GM23338 (cell line): Measurements from ENCODE around the gene USH1C. TPM values are rescaled to one million over a fixed set of nuclear protein-coding genes. Genes with fewer than 3 reads are reported as not detected.

Experiments used
- ATAC-seq: fragments of 200-7000 bp; cut with Tn5 transposase; 3 replicates; pipeline ENCODE4 v1.9.1; 2020
- DNase-seq: peaks from one replicate; pipeline ENCODE4 v3.0.0-alpha.2; 2015; ENCODE audit warnings: low spot score
- H2AFZ ChIP-seq: fragments of 200-600 bp; sonication (generic); 2 replicates; pipeline ENCODE4 v1.8.0; 2016; ENCODE audit warnings: antibody characterized with exemption, mild to moderate bottlenecking, moderate library complexity
- H3F3A ChIP-seq: fragments of 200-600 bp; sonication (generic); replicated peaks from 2 replicates; pipeline ENCODE4 v1.8.0; 2017; ENCODE audit warnings: antibody characterized with exemption, mixed run types, low read depth
- H3K27ac ChIP-seq: fragments of 200-600 bp; sonication (generic); 2 replicates; pipeline ENCODE4 v1.6.1; 2016; ENCODE audit warnings: low read depth
- H3K27me3 ChIP-seq: fragments of 200-600 bp; sonication (generic); 2 replicates; pipeline ENCODE4 v1.8.0; 2016; ENCODE audit warnings: mild to moderate bottlenecking, mixed run types, moderate library complexity; ENCODE audit not compliant: insufficient read depth
- H3K36me3 ChIP-seq: fragments of 200-600 bp; sonication (generic); 2 replicates; pipeline ENCODE4 v1.8.0; 2016; ENCODE audit warnings: mild to moderate bottlenecking; ENCODE audit not compliant: insufficient read depth
- H3K4me1 ChIP-seq: fragments of 200-600 bp; sonication (generic); 2 replicates; pipeline ENCODE4 v1.8.0; 2016; ENCODE audit warnings: mild to moderate bottlenecking, moderate library complexity; ENCODE audit not compliant: insufficient read depth
- H3K4me2 ChIP-seq: fragments of 200-600 bp; sonication (generic); 2 replicates; pipeline ENCODE4 v1.7.1; 2017; ENCODE audit warnings: mixed run types
- H3K4me3 ChIP-seq: fragments of 200-600 bp; sonication (generic); 2 replicates; pipeline ENCODE4 v1.6.1; 2016; ENCODE audit warnings: mixed run types
- H3K79me2 ChIP-seq: fragments of 200-600 bp; sonication (generic); replicated peaks from 2 replicates; pipeline ENCODE4 v1.8.0; 2017; ENCODE audit warnings: mild to moderate bottlenecking; ENCODE audit not compliant: insufficient read depth
- H3K9me2 ChIP-seq: fragments of 200-600 bp; sonication (generic); 2 replicates; pipeline ENCODE4 v1.8.0; 2017; ENCODE audit not compliant: insufficient read depth
- H4K20me1 ChIP-seq: fragments of 200-600 bp; sonication (generic); replicated peaks from 2 replicates; pipeline ENCODE4 v1.8.0; 2017; ENCODE audit warnings: mild to moderate bottlenecking; ENCODE audit not compliant: insufficient read depth
- H3K27ac Mint-ChIP-seq: 2 replicates; pipeline ENCODE4 v1.8.0; 2020; ENCODE audit warnings: inconsistent platforms, mild to moderate bottlenecking, moderate library complexity, mixed read lengths
- H3K27me3 Mint-ChIP-seq: 3 replicates; pipeline ENCODE4 v1.8.0; 2022; ENCODE audit warnings: low read depth, mild to moderate bottlenecking, moderate library complexity, mixed read lengths, inconsistent platforms; ENCODE audit not compliant: insufficient read depth, poor library complexity
- H3K36me3 Mint-ChIP-seq: 3 replicates; pipeline ENCODE4 v1.8.0; 2021; ENCODE audit warnings: low read depth, mild to moderate bottlenecking, inconsistent platforms, moderate library complexity, mixed read lengths
- H3K4me1 Mint-ChIP-seq: 3 replicates; pipeline ENCODE4 v1.8.0; 2020; ENCODE audit warnings: mild to moderate bottlenecking, inconsistent platforms, mixed read lengths
- H3K4me3 Mint-ChIP-seq: 3 replicates; pipeline ENCODE4 v1.8.0; 2021; ENCODE audit warnings: moderate library complexity, mild to moderate bottlenecking, inconsistent platforms, mixed read lengths
- H3K9me3 Mint-ChIP-seq: 3 replicates; pipeline ENCODE4 v1.8.0; 2020; ENCODE audit warnings: moderate library complexity, mild to moderate bottlenecking, inconsistent platforms, mixed read lengths
- CREB1 ChIP-seq: fragments of 250-450 bp; sonication (Bioruptor Pico); IDR thresholded peaks from 2 replicates; pipeline ENCODE4 v1.5.0; 2020; ENCODE audit warnings: low read depth, mild to moderate bottlenecking, moderate library complexity
- CTCF ChIP-seq, 2 experiments: fragments of 200-600 bp in 1 of 2; sonication (generic) in 1 of 2; conservative IDR thresholded peaks; 2 replicates each; pipeline versions ENCODE4 v1.5.1 to v1.6.1; 2016 to 2017; ENCODE audit warnings: antibody characterized with exemption in 2 of 2, low read depth in 2 of 2, mild to moderate bottlenecking in 2 of 2, moderate library complexity in 1 of 2
- ETS1 ChIP-seq: IDR thresholded peaks from 2 replicates; pipeline ENCODE4 v1.6.1; 2016; ENCODE audit warnings: antibody characterized with exemption
- EZH2 ChIP-seq: fragments of 200-600 bp; sonication (generic); IDR thresholded peaks from one replicate; pipeline ENCODE4 v1.8.0; 2017; ENCODE audit warnings: antibody characterized with exemption, mild to moderate bottlenecking, low read depth; ENCODE audit not compliant: unreplicated experiment
- EZH2phosphoT487 ChIP-seq: fragments of 200-600 bp; sonication (generic); IDR thresholded peaks from one replicate; pipeline ENCODE4 v1.8.1; 2018; ENCODE audit warnings: antibody characterized with exemption; ENCODE audit not compliant: unreplicated experiment
- JUNB ChIP-seq: IDR thresholded peaks from one replicate; pipeline ENCODE4 v1.6.1; 2016; ENCODE audit warnings: antibody characterized with exemption; ENCODE audit not compliant: unreplicated experiment
- NANOG ChIP-seq: IDR thresholded peaks from 2 replicates; pipeline ENCODE4 v1.6.1; 2016; ENCODE audit warnings: antibody characterized with exemption, borderline replicate concordance
- POLR2AphosphoS5 ChIP-seq: IDR thresholded peaks from 2 replicates; pipeline ENCODE4 v1.6.1; 2016; ENCODE audit warnings: antibody characterized with exemption, low read depth
- REST ChIP-seq: IDR thresholded peaks from one replicate; pipeline ENCODE4 v1.6.1; 2018; ENCODE audit warnings: antibody characterized with exemption; ENCODE audit not compliant: unreplicated experiment
- STAT1 ChIP-seq: IDR thresholded peaks from one replicate; pipeline ENCODE4 v1.6.1; 2016; ENCODE audit warnings: antibody characterized with exemption; ENCODE audit not compliant: unreplicated experiment
- ZNF114 ChIP-seq: fragments of 250-450 bp; sonication (Bioruptor Pico); IDR thresholded peaks from 2 replicates; pipeline ENCODE4 v1.5.0; 2020; ENCODE audit warnings: mild to moderate bottlenecking, moderate library complexity
- ZNF331 ChIP-seq: fragments of 250-450 bp; sonication (Bioruptor Pico); IDR thresholded peaks from 2 replicates; pipeline ENCODE4 v1.5.0; 2020; ENCODE audit warnings: low read depth, mild to moderate bottlenecking, moderate library complexity
- ZNF462 ChIP-seq: fragments of 250-450 bp; sonication (Bioruptor Pico); IDR thresholded peaks from 2 replicates; pipeline ENCODE4 v1.5.0; 2020; ENCODE audit warnings: mild to moderate bottlenecking, moderate library complexity
- polyA plus RNA-seq: library from polyadenylated mRNA; unstranded; fragments of >200 nt; fragmentation: Nextera tagmentation; extraction: Ambion mirVana; gene quantifications from 2 replicates; pipeline ENCODE4 v1.2.1, GENCODE V29; 2016
- total RNA-seq: library from RNA; depleted of rRNA; stranded (reverse); fragments of >200 nt; shearing (Covaris generic); gene quantifications from 2 replicates; pipeline ENCODE4 v1.2.3, GENCODE V29; 2014

Gene USH1C
- total and polyA plus RNA-seq, 2 experiments from 2014 or later = 1.3 to 1.8 TPM

GRCh38 chr11:17532784-17533183, 11.4 kb downstream of the USH1C start:
- no peak overlapping the region for H3K4me2 ChIP-seq
- H4K20me1 ChIP-seq = no peaks in the 10 kb centered on the region
- no peak overlapping the region for H2AFZ ChIP-seq
- H3K27ac ChIP-seq = no peak overlapping the region
- H3K4me1 ChIP-seq = no peaks in the 10 kb centered on the region; the same call in 1 of the 2 replicates
- no peaks in the 10 kb centered on the region for H3F3A ChIP-seq
- no peak overlapping the region for H3K4me3 ChIP-seq
- DNase-seq (no peak), ATAC-seq (no peak)
- no peaks in the 10 kb centered on the region for H3K36me3 ChIP-seq
- no peaks in the 10 kb centered on the region for H3K79me2 ChIP-seq
- no peak overlapping the region for H3K4me3 Mint-ChIP-seq
- TF ChIP-seq EZH2phosphoT487 (no peak), ETS1 (no peak), JUNB (no peak), REST (no peak), ZNF331 (CRISPR knock-in tag) (no peak), EZH2 (no peak), ZNF462 (no peak), CREB1 (CRISPR knock-in tag) (no peak), ZNF114 (CRISPR knock-in tag) (no peak), POLR2AphosphoS5 (no peak), STAT1 (no peak), NANOG (no peak), CTCF (conservative IDR thresholded peaks at IDR 0.05; ENCODE audit: low read depth in 2 of 2) (no peak)
- H3K27me3 ChIP-seq = no peaks in the 10 kb centered on the region
- peaks cover 5% of the 10 kb centered on the region for H3K27me3 Mint-ChIP-seq
- H3K4me1 Mint-ChIP-seq = peaks cover 7% of the 10 kb centered on the region
- no peaks in the 10 kb centered on the region for H3K9me3 Mint-ChIP-seq
- no peak overlapping the region for H3K27ac Mint-ChIP-seq
- H3K36me3 Mint-ChIP-seq = no peaks in the 10 kb centered on the region
- H3K9me2 ChIP-seq = no peaks in the 10 kb centered on the region
